ENCODE measurements around the gene ALOX15B.
"Not testable (repeated sequence)": the region's sequence is repeated elsewhere in the genome, so short reads cannot be mapped to it uniquely, and the experiment has no call there.

ALOX15B gene

GRCh38 chr17:8039611-8040168 is 831 bp downstream of the ALOX15B start:
- DNase-seq (ENCODE audit: low read depth in 3 of 3) = no peak

GRCh38 chr17:8041249-8041928 is 2.5 kb downstream of the ALOX15B start:
- peak in 2 of 3 experiments; percentile 15 to 29 for DNase-seq (ENCODE audit: low read depth in 3 of 3)

GRCh38 chr17:8041979-8042378 is 3.1 kb downstream of the ALOX15B start:
- DNase-seq (ENCODE audit: low read depth in 3 of 3) = no peak

GRCh38 chr17:8044819-8045810 is 6.3 kb downstream of the ALOX15B start:
- no peak for DNase-seq (ENCODE audit: low read depth in 3 of 3)

- DNase-seq (ENCODE audit: low read depth in 3 of 3) = no peak
These were observed 7.6 kb downstream of the ALOX15B start for GRCh38 chr17:8046306-8046928.

- DNase-seq (ENCODE audit: low read depth in 3 of 3) = no peak
These were observed 8.3 kb downstream of the ALOX15B start for GRCh38 chr17:8046929-8047768.

GRCh38 chr17:8047769-8048110 is 8.9 kb downstream of the ALOX15B start:
- no peak for DNase-seq (ENCODE audit: low read depth in 3 of 3)

- no peak for DNase-seq (ENCODE audit: low read depth in 3 of 3)
These were observed 9.4 kb downstream of the ALOX15B start for GRCh38 chr17:8048236-8048635.

- DNase-seq (ENCODE audit: low read depth in 3 of 3) = no peak
These were observed 9.9 kb downstream of the ALOX15B start for GRCh38 chr17:8048736-8049135.

GRCh38 chr17:8051831-8052230 is 13.0 kb downstream of the ALOX15B start:
- no peak for DNase-seq (ENCODE audit: low read depth in 3 of 3)

- DNase-seq (ENCODE audit: low read depth in 3 of 3) = no peak
These were observed 13.7 kb downstream of the ALOX15B start for GRCh38 chr17:8052256-8053252.

GRCh38 chr17:8053600-8053999 is 14.7 kb downstream of the ALOX15B start:
- no peak for DNase-seq (ENCODE audit: low read depth in 3 of 3)

- DNase-seq (ENCODE audit: low read depth in 3 of 3) = no peak
These were observed 17.0 kb downstream of the ALOX15B start for GRCh38 chr17:8055851-8056231.

- no peak for DNase-seq (ENCODE audit: low read depth in 3 of 3)
These were observed 17.5 kb downstream of the ALOX15B start for GRCh38 chr17:8056232-8056975.

GRCh38 chr17:8056976-8057625 is 18.2 kb downstream of the ALOX15B start:
- DNase-seq (ENCODE audit: low read depth in 3 of 3) = no peak

- DNase-seq (ENCODE audit: low read depth in 3 of 3) = peak in 2 of 3 experiments; percentile 17 to 43
These were observed 18.8 kb downstream of the ALOX15B start for GRCh38 chr17:8057691-8058114.

GRCh38 chr17:8059131-8059530 is 20.3 kb downstream of the ALOX15B start:
- no peak for DNase-seq (ENCODE audit: low read depth in 3 of 3)

GRCh38 chr17:8060274-8060673 is 21.4 kb downstream of the ALOX15B start:
- DNase-seq (ENCODE audit: low read depth in 3 of 3) = peak; percentile 28 to 62 (median 37)

GRCh38 chr17:8061851-8062250 is 23.0 kb downstream of the ALOX15B start:
- not testable (repeated sequence) for DNase-seq (ENCODE audit: low read depth in 3 of 3)

Measured in stimulated activated CD4-positive, alpha-beta T cell treated with anti-CD3 and anti-CD28 coated beads, TNF-alpha, amount 100 ng/mL, for 24 hours (primary cell).